ENCODE data around the gene SLC49A3. TPM values are rescaled to one million over a fixed set of nuclear protein-coding genes. Genes with fewer than 3 reads are reported as not detected.

The SLC49A3 gene
- total and polyA plus RNA-seq, 2 of the 13 experiments (the other 11 are each of a cell fraction or from before 2014, with no cell fraction given): 0.07 to 0.17 TPM

GRCh38 chr4:648579-649292 is 40.2 kb downstream of the SLC49A3 start (continued):
- TF ChIP-seq TFAP4 (IDR thresholded peaks at IDR 0.05; ENCODE audit: borderline replicate concordance, low read depth) (peak; percentile 47; the same call in 1 of the 2 replicates), RFX1 (IDR thresholded peaks at IDR 0.05) (no peak), GZF1 (CRISPR knock-in tag; IDR thresholded peaks at IDR 0.05) (no peak), ZNF775 (CRISPR knock-in tag; IDR thresholded peaks at IDR 0.05; ENCODE audit: borderline replicate concordance) (no peak), ZNF234 (CRISPR knock-in tag; conservative IDR thresholded peaks at IDR 0.05) (no peak), MYC (CRISPR knock-in tag; IDR thresholded peaks at IDR 0.05; ENCODE audit: borderline replicate concordance) (no peak), TAF1 (CRISPR knock-in tag; IDR thresholded peaks at IDR 0.05) (no peak), ZNF772 (CRISPR knock-in tag; IDR thresholded peaks at IDR 0.05) (no peak), ZBTB7A (CRISPR knock-in tag; IDR thresholded peaks at IDR 0.05) (no peak), MIER2 (CRISPR knock-in tag; IDR thresholded peaks at IDR 0.05) (no peak), ZFY (CRISPR knock-in tag; IDR thresholded peaks at IDR 0.05) (peak; percentile 48; the same call in 1 of the 2 replicates), ATRX (CRISPR knock-in tag; IDR thresholded peaks at IDR 0.05; ENCODE audit: borderline replicate concordance) (no peak), PAXIP1 (CRISPR knock-in tag; conservative IDR thresholded peaks at IDR 0.05) (no peak), SAP130 (CRISPR knock-in tag; IDR thresholded peaks at IDR 0.05; ENCODE audit: low read depth) (peak; percentile 25; the same call in 1 of the 2 replicates), PAWR (CRISPR knock-in tag; IDR thresholded peaks at IDR 0.05; ENCODE audit: borderline replicate concordance) (no peak)
- TF ChIP-seq, protein P1, sequence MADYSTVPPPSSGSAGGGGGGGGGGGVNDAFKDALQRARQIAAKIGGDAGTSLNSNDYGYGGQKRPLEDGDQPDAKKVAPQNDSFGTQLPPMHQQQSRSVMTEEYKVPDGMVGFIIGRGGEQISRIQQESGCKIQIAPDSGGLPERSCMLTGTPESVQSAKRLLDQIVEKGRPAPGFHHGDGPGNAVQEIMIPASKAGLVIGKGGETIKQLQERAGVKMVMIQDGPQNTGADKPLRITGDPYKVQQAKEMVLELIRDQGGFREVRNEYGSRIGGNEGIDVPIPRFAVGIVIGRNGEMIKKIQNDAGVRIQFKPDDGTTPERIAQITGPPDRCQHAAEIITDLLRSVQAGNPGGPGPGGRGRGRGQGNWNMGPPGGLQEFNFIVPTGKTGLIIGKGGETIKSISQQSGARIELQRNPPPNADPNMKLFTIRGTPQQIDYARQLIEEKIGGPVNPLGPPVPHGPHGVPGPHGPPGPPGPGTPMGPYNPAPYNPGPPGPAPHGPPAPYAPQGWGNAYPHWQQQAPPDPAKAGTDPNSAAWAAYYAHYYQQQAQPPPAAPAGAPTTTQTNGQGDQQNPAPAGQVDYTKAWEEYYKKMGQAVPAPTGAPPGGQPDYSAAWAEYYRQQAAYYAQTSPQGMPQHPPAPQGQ (CRISPR knock-in tag; IDR thresholded peaks at IDR 0.05; ENCODE audit: borderline replicate concordance): no peak
- TF ChIP-seq, protein P2, sequence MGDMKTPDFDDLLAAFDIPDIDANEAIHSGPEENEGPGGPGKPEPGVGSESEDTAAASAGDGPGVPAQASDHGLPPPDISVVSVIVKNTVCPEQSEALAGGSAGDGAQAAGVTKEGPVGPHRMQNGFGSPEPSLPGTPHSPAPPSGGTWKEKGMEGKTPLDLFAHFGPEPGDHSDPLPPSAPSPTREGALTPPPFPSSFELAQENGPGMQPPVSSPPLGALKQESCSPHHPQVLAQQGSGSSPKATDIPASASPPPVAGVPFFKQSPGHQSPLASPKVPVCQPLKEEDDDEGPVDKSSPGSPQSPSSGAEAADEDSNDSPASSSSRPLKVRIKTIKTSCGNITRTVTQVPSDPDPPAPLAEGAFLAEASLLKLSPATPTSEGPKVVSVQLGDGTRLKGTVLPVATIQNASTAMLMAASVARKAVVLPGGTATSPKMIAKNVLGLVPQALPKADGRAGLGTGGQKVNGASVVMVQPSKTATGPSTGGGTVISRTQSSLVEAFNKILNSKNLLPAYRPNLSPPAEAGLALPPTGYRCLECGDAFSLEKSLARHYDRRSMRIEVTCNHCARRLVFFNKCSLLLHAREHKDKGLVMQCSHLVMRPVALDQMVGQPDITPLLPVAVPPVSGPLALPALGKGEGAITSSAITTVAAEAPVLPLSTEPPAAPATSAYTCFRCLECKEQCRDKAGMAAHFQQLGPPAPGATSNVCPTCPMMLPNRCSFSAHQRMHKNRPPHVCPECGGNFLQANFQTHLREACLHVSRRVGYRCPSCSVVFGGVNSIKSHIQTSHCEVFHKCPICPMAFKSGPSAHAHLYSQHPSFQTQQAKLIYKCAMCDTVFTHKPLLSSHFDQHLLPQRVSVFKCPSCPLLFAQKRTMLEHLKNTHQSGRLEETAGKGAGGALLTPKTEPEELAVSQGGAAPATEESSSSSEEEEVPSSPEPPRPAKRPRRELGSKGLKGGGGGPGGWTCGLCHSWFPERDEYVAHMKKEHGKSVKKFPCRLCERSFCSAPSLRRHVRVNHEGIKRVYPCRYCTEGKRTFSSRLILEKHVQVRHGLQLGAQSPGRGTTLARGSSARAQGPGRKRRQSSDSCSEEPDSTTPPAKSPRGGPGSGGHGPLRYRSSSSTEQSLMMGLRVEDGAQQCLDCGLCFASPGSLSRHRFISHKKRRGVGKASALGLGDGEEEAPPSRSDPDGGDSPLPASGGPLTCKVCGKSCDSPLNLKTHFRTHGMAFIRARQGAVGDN (CRISPR knock-in tag; IDR thresholded peaks at IDR 0.05): peak; percentile 57
